Endodermal cell (in vitro differentiated cells): ENCODE measurements around the gene SMAD2. TPM values are rescaled to one million over a fixed set of nuclear protein-coding genes. Genes with fewer than 3 reads are reported as not detected.

ENCODE experiments used
- DNase-seq: peaks from one replicate; pipeline ENCODE4 v3.0.0-alpha.2; 2017
- H3K27ac ChIP-seq: 2 replicates; pipeline ENCODE4 v1.5.1; 2013; ENCODE audit warnings: mild to moderate bottlenecking, low read depth, low read length, moderate library complexity
- H3K27me3 ChIP-seq: 2 replicates; pipeline ENCODE4 v1.6.1; 2013; ENCODE audit warnings: mild to moderate bottlenecking, low read length, moderate library complexity; ENCODE audit not compliant: insufficient read depth, control insufficient read depth, poor library complexity, severe bottlenecking
- H3K36me3 ChIP-seq: 2 replicates; pipeline ENCODE4 v1.7.0; 2013; ENCODE audit warnings: mild to moderate bottlenecking, low read length, moderate library complexity; ENCODE audit not compliant: control insufficient read depth, insufficient read depth
- H3K4me1 ChIP-seq: one replicate; pipeline ENCODE4 v1.7.0; 2013; ENCODE audit warnings: low read length; ENCODE audit not compliant: control insufficient read depth, insufficient read depth
- H3K4me3 ChIP-seq: 2 replicates; pipeline ENCODE4 v1.5.1; 2013; ENCODE audit warnings: mild to moderate bottlenecking, low read length, moderate library complexity
- H3K9ac ChIP-seq: 2 replicates; pipeline ENCODE4 v1.6.1; 2013; ENCODE audit warnings: mild to moderate bottlenecking, low read length, moderate library complexity; ENCODE audit not compliant: poor library complexity, severe bottlenecking; ENCODE audit errors: extremely low read depth
- H3K9me3 ChIP-seq: 2 replicates; pipeline ENCODE4 v1.6.1; 2013; ENCODE audit warnings: mild to moderate bottlenecking, low read length, moderate library complexity; ENCODE audit not compliant: control insufficient read depth
- H3K27ac Mint-ChIP-seq: 2 replicates; pipeline ENCODE4 v1.8.0; 2020; ENCODE audit warnings: mixed read lengths
- H3K27me3 Mint-ChIP-seq: 2 replicates; pipeline ENCODE4 v1.8.0; 2021; ENCODE audit warnings: mild to moderate bottlenecking, mixed read lengths; ENCODE audit not compliant: insufficient read depth
- H3K36me3 Mint-ChIP-seq: 2 replicates; pipeline ENCODE4 v1.8.0; 2020; ENCODE audit warnings: low read depth, mixed read lengths
- H3K4me1 Mint-ChIP-seq: 2 replicates; pipeline ENCODE4 v1.8.0; 2020; ENCODE audit warnings: mixed read lengths
- H3K4me3 Mint-ChIP-seq: 2 replicates; pipeline ENCODE4 v1.8.0; 2020; ENCODE audit warnings: mild to moderate bottlenecking, moderate library complexity, mixed read lengths
- H3K9me3 Mint-ChIP-seq: 2 replicates; pipeline ENCODE4 v1.8.0; 2020; ENCODE audit warnings: mild to moderate bottlenecking, mixed read lengths
- CTCF ChIP-seq: fragments of 200-600 bp; sonication (generic); conservative IDR thresholded peaks from 2 replicates; pipeline ENCODE4 v1.5.0; 2021; ENCODE audit warnings: antibody characterized with exemption, mild to moderate bottlenecking
- WGBS, 2 experiments: methylation state at CpG; one replicate each; pipeline versions ENCODE4 v1.1.5 to v1.1.7; 2013; ENCODE audit warnings: missing lambda C conversion rate in 2 of 2, mixed read lengths in 1 of 2; ENCODE audit not compliant: insufficient coverage in 1 of 2, insufficient read length in 1 of 2; 5-methylcytosine and 5-hydroxymethylcytosine counted together
- total RNA-seq, 2 donors: library from RNA; stranded (reverse); fragmentation: NEBNext Ultra II Directional in 1 of 2; extraction: Animal tissue kit (Norgen Biotek cat#: 25700) in 1 of 2; gene quantifications; 2 replicates in 1 of 2; 3 replicates in 1 of 2; pipeline ENCODE4 v1.2.1, GENCODE V29; 2021

Gene SMAD2
- total RNA-seq, 2 donors from 2014 or later = 156 to 189 TPM

- H3K4me3 ChIP-seq = no peak overlapping the region
- peaks cover 94% of the 10 kb centered on the region for H3K36me3 ChIP-seq
- H3K9me3 Mint-ChIP-seq = no peaks in the 10 kb centered on the region
- H3K27me3 Mint-ChIP-seq = no peaks in the 10 kb centered on the region
- peaks cover 35% of the 10 kb centered on the region for H3K36me3 Mint-ChIP-seq
- WGBS, 2 experiments = 91 to 100% methylated on average over 2 of the region's 3 CpGs
- H3K27ac ChIP-seq = no peak overlapping the region
- no peak overlapping the region for H3K27ac Mint-ChIP-seq
- DNase-seq = no peak
- H3K4me3 Mint-ChIP-seq = no peak overlapping the region
- no peaks in the 10 kb centered on the region for H3K9me3 ChIP-seq
- H3K27me3 ChIP-seq = no peaks in the 10 kb centered on the region
- TF ChIP-seq CTCF = no peak
- no peaks in the 10 kb centered on the region for H3K4me1 ChIP-seq
- peaks cover 18% of the 10 kb centered on the region for H3K4me1 Mint-ChIP-seq
- H3K9ac ChIP-seq = no peak overlapping the region
These were observed 59.2 kb downstream of the SMAD2 start for GRCh38 chr18:47871288-47871687.

- Histone ChIP-seq H3K9ac (no peak overlapping the region), H3K4me1 (no peaks in the 10 kb centered on the region), H3K36me3 (peaks cover 91% of the 10 kb centered on the region), H3K27ac (no peak overlapping the region), H3K9me3 (no peaks in the 10 kb centered on the region), H3K27me3 (no peaks in the 10 kb centered on the region), H3K4me3 (no peak overlapping the region)
- DNase-seq = no peak
- Mint-ChIP-seq H3K27me3 (no peaks in the 10 kb centered on the region), H3K4me1 (peaks cover 18% of the 10 kb centered on the region), H3K9me3 (no peaks in the 10 kb centered on the region), H3K27ac (no peak overlapping the region), H3K36me3 (peaks cover 40% of the 10 kb centered on the region), H3K4me3 (no peak overlapping the region)
- no peak for TF ChIP-seq CTCF
- WGBS, 2 experiments = 100% methylated on average over 1 of the region's 1 CpG; no CpG with 5 or more reads in 1 of the 2 experiments
These were observed 59.9 kb downstream of the SMAD2 start for GRCh38 chr18:47870605-47871004.

GRCh38 chr18:47868744-47869143, 61.7 kb downstream of the SMAD2 start:
- no peak overlapping the region for H3K4me3 ChIP-seq
- Mint-ChIP-seq H3K9me3 (no peaks in the 10 kb centered on the region), H3K4me1 (peaks cover 4% of the 10 kb centered on the region), H3K27ac (no peak overlapping the region), H3K4me3 (no peak overlapping the region), H3K36me3 (peaks cover 51% of the 10 kb centered on the region), H3K27me3 (no peaks in the 10 kb centered on the region)
- H3K36me3 ChIP-seq = peaks cover 91% of the 10 kb centered on the region
- H3K27me3 ChIP-seq = no peaks in the 10 kb centered on the region
- H3K9me3 ChIP-seq = no peaks in the 10 kb centered on the region
- no peaks in the 10 kb centered on the region for H3K4me1 ChIP-seq
- TF ChIP-seq CTCF = no peak
- WGBS, 2 experiments = 94 to 96% methylated on average over 3 of the region's 3 CpGs
- DNase-seq = no peak
- H3K27ac ChIP-seq = no peak overlapping the region
- H3K9ac ChIP-seq = no peak overlapping the region
